ENCODE results near the gene MOV10L1.

GRCh38 chr22:50139843-50140415 lies 50.1 kb downstream of the MOV10L1 start:
- TF ChIP-seq CTCF (conservative IDR thresholded peaks at IDR 0.05 in 1 of 2, IDR thresholded peaks at IDR 0.05 in 1 of 2; ENCODE audit: low read depth in 1 of 2, low read length in 2 of 2) = no peak
- no peak for TF ChIP-seq EZH2 (IDR thresholded peaks at IDR 0.05; ENCODE audit: low read length, missing control alignments)

All from fibroblast of lung (primary cell).